ENCODE data around the gene ARSK.

The ARSK gene

DNA sequence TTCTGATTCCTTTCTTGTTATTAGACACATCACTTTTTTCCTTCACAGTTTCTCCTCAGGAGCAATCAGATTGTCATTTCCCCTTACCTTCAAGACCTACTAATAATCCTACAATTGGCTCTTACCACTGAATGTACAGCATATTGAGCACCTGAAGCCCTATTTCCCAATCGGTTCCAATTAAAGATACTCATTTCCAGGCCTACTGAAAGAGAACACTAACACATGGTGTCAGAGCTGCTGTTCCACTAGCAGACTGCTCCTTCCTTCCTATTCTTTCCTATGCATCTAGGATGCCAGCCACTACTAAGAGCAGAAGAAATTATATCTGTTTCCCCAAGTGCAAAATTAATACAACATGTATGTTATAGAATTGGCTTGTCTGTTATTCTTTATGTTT lies 34.7 kb upstream of the ARSK start:
- in situ Hi-C loops (cut with MboI; ENCODE audit: low sequenced_read_pairs, unreplicated experiment), result no loop called here
- no peak for DNase-seq (ENCODE audit: low spot score)
- TF ChIP-seq CTCF (IDR thresholded peaks at IDR 0.05; ENCODE audit: borderline replicate concordance, control extremely low read depth, extremely low read depth, insufficient read depth, missing control alignments), result no peak

DNA sequence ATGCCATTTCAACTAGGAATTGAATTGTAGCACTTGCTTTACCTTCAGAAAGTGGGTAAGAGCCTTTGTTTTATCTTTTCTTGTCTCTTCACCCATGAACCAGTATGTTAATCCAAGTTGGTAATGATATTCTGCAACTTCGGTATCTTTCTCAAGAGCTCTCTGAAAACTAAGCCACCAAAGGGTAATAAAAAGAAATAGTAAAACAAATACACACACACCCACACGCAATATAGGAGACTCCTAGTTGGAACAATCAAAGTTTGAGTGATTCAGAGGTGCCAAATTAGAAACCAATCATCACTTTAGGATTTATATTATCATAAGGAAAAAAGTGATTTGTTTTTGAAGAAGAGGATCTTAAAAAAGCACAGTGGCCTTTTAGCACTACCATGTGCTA lies 30.5 kb upstream of the ARSK start:
- no peak for DNase-seq (ENCODE audit: low spot score)
- in situ Hi-C loops (cut with MboI; ENCODE audit: low sequenced_read_pairs, unreplicated experiment), result no loop called here
- TF ChIP-seq CTCF (IDR thresholded peaks at IDR 0.05; ENCODE audit: borderline replicate concordance, control extremely low read depth, extremely low read depth, insufficient read depth, missing control alignments), result no peak

DNA sequence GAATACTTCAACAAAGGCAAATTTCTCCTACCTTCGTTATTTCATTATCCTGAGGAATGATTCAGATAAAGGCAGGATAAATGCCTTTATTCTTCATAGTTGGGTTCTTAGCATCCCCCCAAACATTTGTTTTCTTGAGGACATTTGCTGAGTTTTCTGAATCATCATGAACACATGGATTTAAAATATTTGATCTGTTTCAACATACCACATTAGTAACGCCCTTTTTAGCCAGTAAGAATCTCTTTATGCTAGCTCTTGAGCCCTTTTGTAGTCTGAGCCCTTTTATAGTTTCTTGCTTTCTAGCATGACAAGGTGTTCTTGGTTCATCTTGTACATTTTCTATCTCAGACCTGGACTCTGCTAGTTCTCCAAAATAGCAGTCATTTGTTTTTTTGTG lies 28.0 kb upstream of the ARSK start:
- no peak for DNase-seq (ENCODE audit: low spot score)
- in situ Hi-C loops (cut with MboI; ENCODE audit: low sequenced_read_pairs, unreplicated experiment), result no loop called here
- no peak for TF ChIP-seq CTCF (IDR thresholded peaks at IDR 0.05; ENCODE audit: borderline replicate concordance, control extremely low read depth, extremely low read depth, insufficient read depth, missing control alignments)

GRCh38 chr5:95528565-95528964 lies 26.3 kb upstream of the ARSK start:
- DNase-seq (ENCODE audit: low spot score), result no peak
- TF ChIP-seq CTCF (IDR thresholded peaks at IDR 0.05; ENCODE audit: borderline replicate concordance, control extremely low read depth, extremely low read depth, insufficient read depth, missing control alignments), result no peak
- in situ Hi-C loops (cut with MboI; ENCODE audit: low sequenced_read_pairs, unreplicated experiment), result no loop called here

DNA sequence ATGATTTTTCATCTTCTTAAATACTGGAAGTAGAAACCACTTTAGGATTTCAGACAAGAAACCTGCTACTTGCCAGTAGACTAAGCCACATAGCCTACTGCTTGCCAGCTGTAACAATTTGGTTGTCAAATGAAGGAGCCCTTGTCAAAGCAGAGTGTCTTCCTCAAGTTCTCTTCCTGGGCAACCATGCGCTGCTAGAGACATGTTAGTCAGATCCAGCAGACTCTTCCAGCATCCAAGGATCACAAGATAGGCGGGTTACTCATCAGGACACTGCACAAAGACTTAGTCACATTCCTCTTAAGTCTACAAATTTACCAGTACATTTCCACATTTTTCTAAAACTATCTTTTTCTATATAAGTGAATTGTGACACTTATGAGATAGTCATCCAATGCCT lies 24.5 kb upstream of the ARSK start:
- DNase-seq (ENCODE audit: low spot score), result no peak
- TF ChIP-seq CTCF (IDR thresholded peaks at IDR 0.05; ENCODE audit: borderline replicate concordance, control extremely low read depth, extremely low read depth, insufficient read depth, missing control alignments), result no peak
- in situ Hi-C loops (cut with MboI; ENCODE audit: low sequenced_read_pairs, unreplicated experiment), result no loop called here

GRCh38 chr5:95531491-95531890 lies 23.4 kb upstream of the ARSK start:
- in situ Hi-C loops (cut with MboI; ENCODE audit: low sequenced_read_pairs, unreplicated experiment), result no loop called here
- TF ChIP-seq CTCF (IDR thresholded peaks at IDR 0.05; ENCODE audit: borderline replicate concordance, control extremely low read depth, extremely low read depth, insufficient read depth, missing control alignments), result no peak
- DNase-seq (ENCODE audit: low spot score), result no peak

DNA sequence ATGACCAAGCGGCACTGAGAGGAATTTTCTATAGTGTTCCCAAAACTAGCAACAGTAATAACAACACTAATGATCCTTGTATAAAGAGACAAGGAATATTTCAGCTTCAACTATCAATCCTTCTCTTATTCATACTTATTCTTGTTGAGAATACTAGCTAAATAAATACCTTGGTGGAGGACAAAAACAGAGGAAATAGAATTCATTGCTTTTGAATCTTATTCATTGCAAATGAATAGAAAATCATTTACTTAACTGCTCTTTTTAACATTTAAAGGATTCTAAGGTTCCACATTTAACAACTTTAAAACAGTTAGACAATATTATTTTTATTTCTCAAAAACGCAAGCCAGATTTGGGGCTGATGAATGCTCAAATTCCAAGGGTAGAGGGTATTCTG lies 22.5 kb upstream of the ARSK start:
- TF ChIP-seq CTCF (IDR thresholded peaks at IDR 0.05; ENCODE audit: borderline replicate concordance, control extremely low read depth, extremely low read depth, insufficient read depth, missing control alignments), result no peak
- DNase-seq (ENCODE audit: low spot score), result no peak
- in situ Hi-C loops (cut with MboI; ENCODE audit: low sequenced_read_pairs, unreplicated experiment), result no loop called here
